Erythroblast (primary cell): Measurements from ENCODE around the gene CEP164.

Experiments used
- GATA1 ChIP-seq: IDR thresholded peaks from 2 replicates; pipeline ENCODE4 v1.6.1; 2011; ENCODE audit warnings: low read depth, mild to moderate bottlenecking, control low read depth, low read length, moderate library complexity
- POLR2A ChIP-seq: IDR thresholded peaks from 2 replicates; pipeline ENCODE4 v1.6.1; 2011; ENCODE audit warnings: mild to moderate bottlenecking, low read length

- no peak for TF ChIP-seq POLR2A
- TF ChIP-seq GATA1 = no peak
These were observed 29.5 kb upstream of the CEP164 start for GRCh38 chr11:117298195-117298594.
